Mesenteric fat pad (tissue), 1 donor: Measurements from ENCODE around the gene ANGEL2. TPM values are rescaled to one million over a fixed set of nuclear protein-coding genes. Genes with fewer than 3 reads are reported as not detected.
"Not testable (repeated sequence)": the region's sequence is repeated elsewhere in the genome, so short reads cannot be mapped to it uniquely, and the experiment has no call there.

Experiments
- DNase-seq: peaks from one replicate; pipeline ENCODE4 v3.0.0-alpha.2; 2020; ENCODE audit warnings: low spot score
- long read RNA-seq: library from polyadenylated mRNA; unstranded; transcript quantifications from one replicate; pipeline ENCODE4 v2.0.0, GENCODE V29; 2020
- total RNA-seq: library from RNA; stranded (reverse); fragmentation: NEBNext Ultra II Directional; extraction: Animal tissue kit (Norgen Biotek cat#: 25700); gene quantifications from one replicate; pipeline ENCODE4 v1.2.1, GENCODE V29; 2021
- donor health status: DM: yes; HTN: yes; CAD: no.

The ANGEL2 gene
- total RNA-seq, result 26.9 TPM
- long read RNA-seq, partial matches to known transcripts, result 12 of 26 reads
- long read RNA-seq, other reads (novel, unspliced or antisense), result 13 of 26 reads

- DNase-seq, result peak; percentile 96
These were observed at the start of gene ANGEL2 for GRCh38 chr1:213015099-213016050. TSS of gene ANGEL2 (minus strand) at chr1:213015867. CDS start at chr1:213015671, 196 bp downstream.

- no peak for DNase-seq
These were observed 45.6 kb upstream of the ANGEL2 start for GRCh38 chr1:213061263-213061662.

- no peak for DNase-seq
These were observed 45.2 kb upstream of the ANGEL2 start for GRCh38 chr1:213060836-213061235.

GRCh38 chr1:213057264-213058059 lies 41.8 kb upstream of the ANGEL2 start:
- no peak for DNase-seq

- no peak for DNase-seq
These were observed 40.1 kb upstream of the ANGEL2 start for GRCh38 chr1:213055767-213056166.

- no peak for DNase-seq
These were observed 39.3 kb upstream of the ANGEL2 start for GRCh38 chr1:213054733-213055591.

- DNase-seq, result no peak
These were observed 38.5 kb upstream of the ANGEL2 start for GRCh38 chr1:213054142-213054541.

- DNase-seq, result no peak
These were observed 37.8 kb upstream of the ANGEL2 start for GRCh38 chr1:213053455-213053854.

GRCh38 chr1:213051881-213052202 lies 36.2 kb upstream of the ANGEL2 start:
- DNase-seq, result no peak

GRCh38 chr1:213051127-213051880 lies 35.6 kb upstream of the ANGEL2 start, which contains the start of gene RPS6KC1:
TSS of gene RPS6KC1 (plus strand) at chr1:213051241. CDS start at chr1:213051405, 164 bp downstream.
- DNase-seq, result peak; percentile 95

GRCh38 chr1:213050745-213051126 lies 35.1 kb upstream of the ANGEL2 start:
- DNase-seq, result no peak

GRCh38 chr1:213049232-213049631 lies 33.6 kb upstream of the ANGEL2 start:
- no peak for DNase-seq

GRCh38 chr1:213045321-213046226 lies 29.9 kb upstream of the ANGEL2 start:
- not testable (repeated sequence) for DNase-seq

GRCh38 chr1:213041443-213041842 lies 25.8 kb upstream of the ANGEL2 start:
- no peak for DNase-seq

- DNase-seq, result no peak
These were observed 19.9 kb upstream of the ANGEL2 start for GRCh38 chr1:213035573-213035972.

GRCh38 chr1:213034713-213035112 lies 19.0 kb upstream of the ANGEL2 start:
- DNase-seq, result no peak

GRCh38 chr1:213032651-213033050 lies 17.0 kb upstream of the ANGEL2 start:
- no peak for DNase-seq

- not testable (repeated sequence) for DNase-seq
These were observed 11.4 kb upstream of the ANGEL2 start for GRCh38 chr1:213027024-213027423.

- no peak for DNase-seq
These were observed 4.3 kb upstream of the ANGEL2 start for GRCh38 chr1:213020016-213020415.
